Osteoblast (primary cell): ENCODE measurements around the gene SLC39A5. TPM values are rescaled to one million over a fixed set of nuclear protein-coding genes. Genes with fewer than 3 reads are reported as not detected.
"Not testable (repeated sequence)": the region's sequence is repeated elsewhere in the genome, so short reads cannot be mapped to it uniquely, and the experiment has no call there.

Experiments
- DNase-seq: peaks from one replicate; pipeline ENCODE4 v3.0.0; 2011; ENCODE audit warnings: low spot score, mixed read lengths; ENCODE audit not compliant: insufficient read length; ENCODE audit errors: missing footprints
- H2AFZ ChIP-seq: 2 replicates; pipeline ENCODE4 v1.6.0; 2011; ENCODE audit warnings: mild to moderate bottlenecking, low read length
- H3K27ac ChIP-seq: 2 replicates; pipeline ENCODE4 v1.5.1; 2011; ENCODE audit warnings: mild to moderate bottlenecking, low read depth, low read length, moderate library complexity
- H3K27me3 ChIP-seq: 2 replicates; pipeline ENCODE4 v1.6.0; 2012; ENCODE audit warnings: mild to moderate bottlenecking, control low read depth, inconsistent platforms, low read length, moderate library complexity; ENCODE audit not compliant: insufficient read depth
- H3K36me3 ChIP-seq: 2 replicates; pipeline ENCODE4 v1.5.1; 2011; ENCODE audit warnings: mild to moderate bottlenecking, low read length, control low read depth, moderate library complexity; ENCODE audit not compliant: insufficient read depth
- H3K4me1 ChIP-seq: 2 replicates; pipeline ENCODE4 v1.5.1; 2011; ENCODE audit warnings: mild to moderate bottlenecking, low read length, control low read depth, moderate library complexity; ENCODE audit not compliant: insufficient read depth
- H3K4me2 ChIP-seq: 2 replicates; pipeline ENCODE4 v1.6.0; 2011; ENCODE audit warnings: mild to moderate bottlenecking, low read length; ENCODE audit not compliant: insufficient read depth
- H3K4me3 ChIP-seq: fragments of 200-600 bp; sonication (generic); 3 replicates; pipeline ENCODE4 v1.5.1; 2012; ENCODE audit warnings: mild to moderate bottlenecking, low read length, inconsistent platforms; ENCODE audit not compliant: insufficient read depth
- H3K79me2 ChIP-seq: 2 replicates; pipeline ENCODE4 v1.6.0; 2012; ENCODE audit warnings: mild to moderate bottlenecking, low read length, control low read depth, inconsistent platforms; ENCODE audit not compliant: insufficient read depth
- H3K9me3 ChIP-seq: 2 replicates; pipeline ENCODE4 v1.5.1; 2011; ENCODE audit warnings: low read depth, low read length, control low read depth
- H4K20me1 ChIP-seq: 2 replicates; pipeline ENCODE4 v1.6.0; 2012; ENCODE audit warnings: mild to moderate bottlenecking, low read length, control low read depth; ENCODE audit not compliant: insufficient read depth
- total RNA-seq: library from RNA; depleted of rRNA; stranded (reverse); fragments of >200 nt; gene quantifications from 2 replicates; pipeline ENCODE4 v1.2.3, GENCODE V29; 2012
- TF ChIP-seq, protein P1 (sequence below): IDR thresholded peaks from 2 replicates; pipeline ENCODE4 v1.5.1; 2011; ENCODE audit warnings: mild to moderate bottlenecking, low read depth, low read length, moderate library complexity; ENCODE audit errors: extremely low read depth

The SLC39A5 gene
- total RNA-seq, 1 donor: not detected

DNA sequence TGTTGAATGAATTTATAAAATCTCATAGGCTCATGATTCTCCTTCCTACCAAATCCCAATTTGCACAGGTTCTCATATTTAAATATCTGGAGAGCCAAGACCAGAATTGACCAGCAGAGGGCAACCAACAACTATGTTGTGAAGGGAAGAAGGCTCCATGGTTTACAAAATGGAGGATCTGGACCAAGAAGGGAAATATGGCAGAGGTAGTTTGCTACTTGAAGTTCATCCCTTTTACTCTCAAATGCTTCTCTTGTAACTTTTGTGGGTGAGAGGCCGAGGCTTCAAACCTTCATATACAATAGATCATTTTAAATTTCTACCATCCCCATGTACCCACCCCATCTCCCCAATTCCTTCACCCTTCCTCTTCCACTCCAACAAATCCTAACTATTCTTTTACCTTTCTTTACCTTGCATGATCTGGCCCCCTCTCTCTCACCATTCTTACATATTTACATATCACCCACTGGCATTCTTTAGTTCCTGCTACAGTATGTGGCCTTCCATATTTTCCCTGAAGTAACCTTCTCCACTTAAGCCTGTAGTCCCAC is 36.7 kb upstream of the SLC39A5 start:
- H3K4me1 ChIP-seq: peaks cover 25% of the 10 kb centered on the region
- H2AFZ ChIP-seq: peak overlapping the region; percentile 78
- H3K4me2 ChIP-seq: no peak overlapping the region
- peak; percentile 90 for DNase-seq
- no peak overlapping the region for H3K27ac ChIP-seq
- H3K4me3 ChIP-seq: no peak overlapping the region
- H3K27me3 ChIP-seq: no peaks in the 10 kb centered on the region
- H3K36me3 ChIP-seq: no peaks in the 10 kb centered on the region
- TF ChIP-seq, protein P1, sequence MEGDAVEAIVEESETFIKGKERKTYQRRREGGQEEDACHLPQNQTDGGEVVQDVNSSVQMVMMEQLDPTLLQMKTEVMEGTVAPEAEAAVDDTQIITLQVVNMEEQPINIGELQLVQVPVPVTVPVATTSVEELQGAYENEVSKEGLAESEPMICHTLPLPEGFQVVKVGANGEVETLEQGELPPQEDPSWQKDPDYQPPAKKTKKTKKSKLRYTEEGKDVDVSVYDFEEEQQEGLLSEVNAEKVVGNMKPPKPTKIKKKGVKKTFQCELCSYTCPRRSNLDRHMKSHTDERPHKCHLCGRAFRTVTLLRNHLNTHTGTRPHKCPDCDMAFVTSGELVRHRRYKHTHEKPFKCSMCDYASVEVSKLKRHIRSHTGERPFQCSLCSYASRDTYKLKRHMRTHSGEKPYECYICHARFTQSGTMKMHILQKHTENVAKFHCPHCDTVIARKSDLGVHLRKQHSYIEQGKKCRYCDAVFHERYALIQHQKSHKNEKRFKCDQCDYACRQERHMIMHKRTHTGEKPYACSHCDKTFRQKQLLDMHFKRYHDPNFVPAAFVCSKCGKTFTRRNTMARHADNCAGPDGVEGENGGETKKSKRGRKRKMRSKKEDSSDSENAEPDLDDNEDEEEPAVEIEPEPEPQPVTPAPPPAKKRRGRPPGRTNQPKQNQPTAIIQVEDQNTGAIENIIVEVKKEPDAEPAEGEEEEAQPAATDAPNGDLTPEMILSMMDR: peak; percentile 87
- H3K79me2 ChIP-seq: peaks cover 14% of the 10 kb centered on the region
- no peaks in the 10 kb centered on the region for H3K9me3 ChIP-seq
- peaks cover 6% of the 10 kb centered on the region for H4K20me1 ChIP-seq

DNA sequence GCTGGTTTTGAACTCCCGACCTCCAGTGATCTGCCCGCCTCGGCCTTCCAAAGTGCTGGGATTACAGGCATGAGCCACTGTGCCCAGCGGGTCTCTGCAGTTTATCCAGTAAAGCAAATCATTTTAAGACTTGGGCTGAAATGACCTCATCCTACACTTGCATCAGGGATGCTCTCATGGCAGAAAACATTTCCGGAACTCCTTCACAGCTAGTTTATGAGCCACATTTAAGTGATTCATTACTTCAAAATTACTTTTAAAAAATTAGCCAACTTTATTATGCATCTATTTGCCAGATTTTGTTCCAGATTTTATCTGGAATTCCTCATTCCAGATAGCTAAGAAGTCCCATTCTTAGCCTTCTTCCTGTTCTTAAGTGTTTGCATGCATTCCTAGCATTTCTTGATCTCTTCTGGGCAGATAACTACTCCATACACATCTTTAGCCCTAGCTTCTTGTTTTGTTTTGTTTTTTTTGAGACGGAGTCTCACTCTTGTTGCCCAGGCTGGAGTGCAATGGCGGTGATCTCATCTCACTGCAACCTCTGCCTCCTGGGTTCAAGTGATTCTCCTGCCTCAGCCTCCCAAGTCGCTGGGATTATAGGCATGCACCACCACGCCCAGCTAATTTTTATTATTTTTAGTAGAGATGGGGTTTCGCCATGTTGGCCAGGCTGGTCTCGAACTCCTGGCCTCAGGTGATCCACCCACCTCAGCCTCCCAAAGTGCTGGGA is 32.9 kb upstream of the SLC39A5 start:
- not testable (repeated sequence) for H3K79me2 ChIP-seq, H2AFZ ChIP-seq, H3K4me3 ChIP-seq, H4K20me1 ChIP-seq, H3K4me2 ChIP-seq, H3K27me3 ChIP-seq, H3K9me3 ChIP-seq, H3K4me1 ChIP-seq, H3K36me3 ChIP-seq
- DNase-seq: peak; percentile 94
- H3K27ac ChIP-seq: peak overlapping the region; percentile 73

DNA sequence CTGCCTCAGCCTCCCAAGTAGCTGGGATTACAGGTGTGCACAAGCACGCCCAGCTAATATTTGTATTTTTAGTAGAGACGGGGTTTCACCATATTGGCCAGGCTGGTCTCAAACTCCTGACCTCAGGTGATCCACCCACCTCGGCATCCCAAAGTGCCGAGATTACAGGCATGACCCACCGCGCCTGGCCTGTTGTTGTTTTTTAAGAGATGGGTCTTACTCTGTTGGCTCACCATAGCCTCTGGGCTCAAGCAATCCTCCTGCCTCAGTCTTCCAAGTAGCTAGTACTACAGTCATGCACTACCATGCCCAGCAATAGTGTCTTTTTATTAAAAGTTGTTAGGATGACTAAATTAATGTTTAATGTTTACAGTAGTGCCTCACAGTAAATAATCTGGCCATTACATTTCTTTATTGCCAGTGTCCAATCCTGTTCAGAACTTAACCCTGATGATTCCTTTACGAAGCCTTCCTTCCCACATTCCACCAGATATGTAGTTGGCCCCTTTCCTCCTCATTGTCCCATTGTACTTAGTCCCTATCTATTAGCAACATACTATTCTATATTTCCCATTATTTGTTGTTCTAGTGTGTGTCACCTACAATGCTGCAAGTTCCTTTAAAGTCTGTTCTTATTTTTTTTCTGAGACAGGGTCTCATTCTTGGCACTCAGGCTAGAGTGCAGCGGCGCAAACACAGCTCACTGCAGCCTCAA is 31.8 kb upstream of the SLC39A5 start:
- Histone ChIP-seq H4K20me1 (no peaks in the 10 kb centered on the region), H3K4me3 (no peak overlapping the region), H3K27ac (no peak overlapping the region), H3K79me2 (no peaks in the 10 kb centered on the region), H3K4me1 (peaks cover 9% of the 10 kb centered on the region), H3K36me3 (no peaks in the 10 kb centered on the region), H2AFZ (no peak overlapping the region), H3K4me2 (no peak overlapping the region), H3K27me3 (no peaks in the 10 kb centered on the region), H3K9me3 (no peaks in the 10 kb centered on the region)
- TF ChIP-seq, protein P1: no peak
- peak; percentile 17 for DNase-seq

DNA sequence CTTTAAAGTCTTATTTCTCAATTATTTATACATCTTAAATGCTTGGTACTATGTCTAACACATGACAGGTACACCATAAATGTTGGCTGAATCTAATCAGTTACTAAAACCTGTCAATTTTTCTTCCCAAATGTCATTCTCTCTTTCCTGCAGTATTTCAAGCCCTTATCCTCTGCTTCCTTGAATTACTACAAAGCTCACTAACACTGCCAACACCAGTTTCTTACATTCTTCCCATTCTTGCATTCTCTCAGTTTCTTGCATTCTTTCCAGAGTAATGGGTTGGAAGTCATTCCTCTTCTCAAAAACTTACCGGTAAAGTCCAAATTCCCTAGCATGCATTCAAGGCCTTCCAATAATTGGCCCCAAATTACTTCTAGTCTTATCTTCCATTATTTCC is 31.0 kb upstream of the SLC39A5 start:
- TF ChIP-seq, protein P1: no peak
- Histone ChIP-seq H3K4me3 (no peak overlapping the region), H3K79me2 (no peaks in the 10 kb centered on the region), H3K27ac (no peak overlapping the region), H3K27me3 (no peaks in the 10 kb centered on the region), H3K9me3 (no peaks in the 10 kb centered on the region), H3K36me3 (no peaks in the 10 kb centered on the region), H2AFZ (no peak overlapping the region), H3K4me1 (peaks cover 9% of the 10 kb centered on the region), H3K4me2 (no peak overlapping the region), H4K20me1 (no peaks in the 10 kb centered on the region)
- DNase-seq: no peak
